ENCODE results near the gene WNK4.
"Not testable (repeated sequence)": the region's sequence is repeated elsewhere in the genome, so short reads cannot be mapped to it uniquely, and the experiment has no call there.

The WNK4 gene

DNA sequence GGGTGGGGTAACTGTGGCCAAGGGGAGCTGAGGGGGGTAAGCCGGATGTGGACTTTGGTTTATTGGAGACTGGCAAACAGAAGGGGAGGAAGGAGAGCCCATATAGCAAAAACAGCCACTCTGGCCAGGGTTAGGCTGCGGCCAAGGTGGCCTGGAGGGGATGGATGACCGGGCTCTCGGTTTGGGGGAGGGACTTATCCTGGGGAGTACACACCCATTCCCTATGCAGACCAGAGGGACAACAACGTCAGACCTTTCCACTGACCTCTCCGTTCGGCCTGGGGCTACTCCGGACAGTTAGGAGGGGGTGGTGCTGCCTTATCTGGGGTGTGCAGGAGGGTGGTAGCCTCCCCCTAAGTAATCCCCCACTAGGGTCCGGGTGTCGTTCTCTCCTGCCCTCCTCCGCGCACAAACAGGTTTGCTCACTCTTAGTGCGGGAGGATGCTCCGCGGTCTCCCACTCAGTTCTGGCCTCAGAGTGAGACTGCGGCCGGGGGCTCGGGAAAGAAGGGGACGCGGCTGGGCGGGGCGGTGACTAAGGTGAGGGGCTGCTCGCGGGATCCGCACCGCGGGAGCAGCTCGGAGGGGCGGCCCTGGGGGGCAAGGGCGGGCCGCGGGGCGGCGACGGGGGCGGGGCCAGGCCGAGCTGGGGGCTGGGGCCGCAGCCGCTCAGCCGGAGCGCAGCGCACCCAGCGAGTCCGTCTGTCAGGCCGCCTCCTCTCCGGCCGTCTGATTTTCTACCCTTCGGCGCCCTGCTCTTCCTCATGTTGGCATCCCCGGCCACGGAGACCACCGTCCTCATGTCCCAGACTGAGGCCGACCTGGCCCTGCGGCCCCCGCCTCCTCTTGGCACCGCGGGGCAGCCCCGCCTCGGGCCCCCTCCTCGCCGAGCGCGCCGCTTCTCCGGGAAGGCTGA lies at the start of gene WNK4:
WNK4 (plus strand) TSS at position 675 of the 915 bp plus-strand sequence; CDS start at position 764, 89 bp downstream.
- Mint-ChIP-seq H3K27me3 (ENCODE audit: low read depth) (peaks cover 52% of the 10 kb centered on the region), H3K9me3 (no peaks in the 10 kb centered on the region), H3K27ac (no peak within 1 kb of the TSS), H3K4me3 (no peak within 1 kb of the TSS), H3K4me1 (ENCODE audit: low read depth) (peaks cover 12% of the 10 kb centered on the region), H3K36me3 (ENCODE audit: low read depth) (peaks cover 37% of the 10 kb centered on the region)

DNA sequence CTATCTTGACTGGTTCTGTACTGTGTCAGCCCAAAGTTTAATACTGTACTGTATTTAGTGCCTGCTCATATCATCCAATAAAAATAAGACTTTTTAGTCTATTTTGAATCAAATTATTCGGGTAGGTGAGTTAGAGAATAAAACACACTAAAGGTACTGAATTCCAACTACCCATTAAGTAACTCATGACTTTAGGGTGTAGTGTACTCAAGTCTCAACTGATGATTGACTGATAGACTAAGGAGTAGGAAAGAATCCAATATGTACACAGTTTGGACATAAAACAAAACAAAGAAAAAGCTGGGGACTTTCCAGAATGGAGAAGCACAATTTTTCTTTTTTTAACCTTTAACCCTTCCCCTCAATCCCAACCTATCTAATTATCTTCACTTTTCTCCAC lies 39.7 kb upstream of the WNK4 start:
- Mint-ChIP-seq H3K27me3 (ENCODE audit: low read depth) (peaks cover 8% of the 10 kb centered on the region), H3K27ac (no peak overlapping the region), H3K4me3 (no peak overlapping the region), H3K4me1 (ENCODE audit: low read depth) (peaks cover 16% of the 10 kb centered on the region), H3K9me3 (no peaks in the 10 kb centered on the region), H3K36me3 (ENCODE audit: low read depth) (peaks cover 4% of the 10 kb centered on the region)

DNA sequence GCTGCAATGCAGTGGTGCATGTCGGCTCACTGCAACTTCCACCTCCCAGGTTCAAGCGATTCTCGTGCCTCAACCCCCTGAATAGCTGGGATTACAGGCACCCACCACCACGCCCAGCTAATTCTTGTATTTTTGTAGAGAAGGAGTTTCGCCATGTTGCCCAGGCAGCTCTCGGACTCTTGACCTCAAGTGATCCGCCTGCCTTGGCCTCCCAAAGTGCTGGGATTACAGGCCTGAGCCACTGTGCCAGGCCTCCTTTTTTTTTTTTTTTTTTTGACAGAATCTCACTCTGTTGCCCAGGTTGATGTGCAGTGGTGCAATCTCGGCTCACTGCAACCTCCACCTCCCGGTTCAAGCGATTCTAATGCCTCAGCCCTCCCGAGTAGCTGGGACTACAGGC lies 37.5 kb upstream of the WNK4 start:
- not testable (repeated sequence) for H3K4me3 Mint-ChIP-seq

DNA sequence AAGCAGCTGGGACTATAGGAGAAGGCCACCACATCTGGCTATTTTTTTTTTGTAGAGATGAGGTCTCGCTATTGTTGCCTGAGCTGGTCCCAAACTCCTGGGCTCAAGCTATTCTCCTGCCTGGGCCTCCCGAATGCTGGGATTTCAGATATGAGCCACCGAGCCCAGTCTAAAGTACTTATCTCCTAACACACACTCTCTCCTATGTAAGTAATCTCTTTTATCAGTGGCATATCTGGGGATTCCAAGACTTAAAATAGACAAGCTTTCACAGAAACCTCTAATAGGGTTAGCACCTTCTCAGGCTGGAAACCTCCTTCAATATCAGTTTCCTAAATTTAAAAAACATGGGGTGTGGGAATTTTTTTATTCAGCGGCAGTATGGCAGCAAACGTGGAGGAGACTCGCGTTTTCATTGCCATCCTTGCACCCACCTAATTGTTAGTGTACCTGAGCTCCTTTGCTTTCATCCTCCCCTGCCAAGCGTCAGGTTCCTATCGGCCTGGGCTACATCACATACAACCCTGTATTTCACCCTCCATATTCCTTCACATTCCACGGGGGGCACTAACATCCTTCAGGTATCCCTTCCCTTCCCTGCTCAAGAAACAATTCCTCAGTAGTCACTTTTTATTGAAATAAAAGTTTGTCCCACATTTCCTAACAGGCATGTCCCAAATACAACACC lies 36.7 kb upstream of the WNK4 start:
- Mint-ChIP-seq H3K4me3 (peak overlapping the region; percentile 98), H3K27ac (peak overlapping the region; percentile 95), H3K9me3 (no peaks in the 10 kb centered on the region)

More for the DNA sequence above, 37.5 kb upstream of the WNK4 start:
- H3K27ac Mint-ChIP-seq; H3K9me3 Mint-ChIP-seq; H3K36me3 Mint-ChIP-seq (ENCODE audit: low read depth): not testable (repeated sequence)
- peaks cover 25% of the 10 kb centered on the region for H3K27me3 Mint-ChIP-seq (ENCODE audit: low read depth)
- H3K4me1 Mint-ChIP-seq (ENCODE audit: low read depth) = peaks cover 16% of the 10 kb centered on the region

DNA sequence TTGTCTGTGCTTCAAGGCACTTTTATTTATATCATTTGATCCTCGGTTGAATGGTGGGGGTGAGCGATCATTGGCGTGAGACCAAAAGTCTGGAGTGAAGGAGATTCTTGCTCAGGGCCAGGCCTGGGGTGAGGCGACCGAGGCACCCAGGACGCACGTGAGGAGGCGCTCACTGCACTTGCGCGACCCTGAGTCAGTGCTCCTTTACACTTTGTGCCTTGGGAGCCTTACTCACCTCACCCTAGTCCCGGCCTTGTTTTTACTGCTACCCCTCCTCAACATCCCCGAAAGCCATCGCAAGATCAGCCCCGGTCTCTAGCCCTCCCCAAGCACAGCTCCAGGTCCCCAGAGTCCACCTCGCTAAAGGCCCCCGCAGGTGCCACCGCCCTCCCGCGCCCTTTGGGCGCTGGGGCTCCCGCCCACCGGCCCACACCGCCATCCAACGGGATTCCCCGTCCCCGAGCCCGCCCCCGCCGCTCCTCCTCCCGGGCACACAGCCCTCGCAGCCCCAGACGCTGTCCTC lies 36.1 kb upstream of the WNK4 start:
- Mint-ChIP-seq H3K4me1 (ENCODE audit: low read depth) (peaks cover 16% of the 10 kb centered on the region), H3K4me3 (peak overlapping the region; percentile 98), H3K27ac (peak overlapping the region; percentile 95), H3K27me3 (ENCODE audit: low read depth) (peaks cover 40% of the 10 kb centered on the region), H3K36me3 (ENCODE audit: low read depth) (peaks cover 4% of the 10 kb centered on the region), H3K9me3 (no peaks in the 10 kb centered on the region)

More for the DNA sequence above, 36.7 kb upstream of the WNK4 start:
- Mint-ChIP-seq H3K27me3 (ENCODE audit: low read depth) (peaks cover 34% of the 10 kb centered on the region), H3K4me1 (ENCODE audit: low read depth) (peaks cover 16% of the 10 kb centered on the region), H3K36me3 (ENCODE audit: low read depth) (peaks cover 4% of the 10 kb centered on the region)

DNA sequence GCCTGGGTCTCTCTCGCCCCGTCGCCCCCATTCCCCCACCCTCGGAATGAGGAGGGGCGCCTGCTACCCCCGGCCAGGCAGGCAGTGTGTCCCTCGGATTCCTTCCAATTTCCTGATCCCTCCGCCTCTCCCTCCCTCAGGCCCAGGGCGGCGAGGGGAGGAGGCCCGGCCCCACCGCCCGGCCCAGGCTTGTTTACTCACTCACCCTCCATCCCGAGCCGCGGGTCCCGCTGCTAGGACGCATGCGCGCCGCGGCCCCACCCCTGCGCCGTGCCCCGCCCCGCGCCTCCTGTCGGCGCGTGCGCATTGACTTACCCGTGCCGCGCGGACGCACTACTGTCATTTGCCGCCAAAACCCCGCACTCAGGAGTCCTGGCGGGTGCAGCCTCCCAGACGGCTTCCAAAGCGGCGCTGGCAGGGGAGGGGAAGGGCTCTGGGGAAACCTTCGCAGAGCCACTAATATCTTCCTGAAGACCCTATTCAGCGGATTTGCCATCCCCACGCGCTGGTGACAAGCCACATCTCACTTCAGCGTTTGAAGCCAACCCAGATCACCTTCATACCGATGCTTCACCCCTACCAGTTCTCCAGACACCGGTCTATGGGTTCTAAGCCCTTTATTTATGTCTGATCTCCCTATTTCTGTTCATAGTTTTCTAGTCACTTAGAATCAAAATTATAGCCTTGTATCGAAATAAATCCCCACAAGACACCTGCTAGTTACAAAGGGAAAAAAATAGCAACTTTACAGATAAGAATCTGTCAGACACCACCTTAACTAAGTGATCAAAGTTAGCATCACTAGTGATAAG lies 35.4 kb upstream of the WNK4 start, which contains the start of gene EZH1:
EZH1 (minus strand) TSS at position 235 of the 812 bp plus-strand sequence. CDS start 16,099 bp downstream, outside the sequence.
- Mint-ChIP-seq H3K4me1 (ENCODE audit: low read depth) (peaks cover 16% of the 10 kb centered on the region), H3K27ac (peak within 1 kb of the TSS; percentile 95), H3K27me3 (ENCODE audit: low read depth) (peaks cover 41% of the 10 kb centered on the region), H3K36me3 (ENCODE audit: low read depth) (peaks cover 4% of the 10 kb centered on the region), H3K9me3 (no peaks in the 10 kb centered on the region), H3K4me3 (peak within 1 kb of the TSS; percentile 98)

DNA sequence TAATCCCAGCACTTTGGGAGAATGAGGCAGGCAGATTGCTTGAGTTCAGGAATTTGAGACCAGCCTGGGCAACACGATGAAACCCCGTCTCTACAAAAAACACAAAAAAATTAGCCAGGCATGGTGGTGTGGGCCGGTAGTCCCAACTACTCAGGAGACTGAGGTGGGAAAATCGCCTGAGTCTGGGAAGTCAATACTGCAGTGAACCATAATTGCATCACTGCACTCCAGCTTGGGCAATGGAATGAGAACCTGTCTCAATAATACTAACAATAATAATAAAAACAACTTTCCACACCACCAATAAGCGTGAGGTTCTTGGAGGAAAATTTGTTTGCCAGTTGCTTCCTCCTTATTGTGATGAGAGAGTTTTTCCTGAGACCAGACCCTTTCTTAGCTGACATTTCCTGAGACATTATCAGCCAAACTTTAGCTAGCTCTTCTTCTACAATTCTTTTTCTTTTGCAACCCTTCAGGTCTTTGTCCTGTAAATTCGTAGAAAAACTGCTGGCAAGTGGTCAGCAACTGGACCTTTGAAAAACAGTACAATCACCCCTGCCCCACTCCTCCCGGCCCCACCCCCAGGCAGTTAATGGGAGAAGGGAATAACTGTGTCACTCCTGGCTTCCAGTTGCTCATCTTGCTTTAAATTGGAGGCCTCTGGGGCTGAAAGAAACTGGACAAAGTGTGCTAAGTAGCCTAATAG lies 32.1 kb upstream of the WNK4 start:
- H3K4me1 Mint-ChIP-seq (ENCODE audit: low read depth) = peaks cover 15% of the 10 kb centered on the region
- H3K36me3 Mint-ChIP-seq (ENCODE audit: low read depth) = peaks cover 4% of the 10 kb centered on the region
- H3K27me3 Mint-ChIP-seq (ENCODE audit: low read depth) = peaks cover 58% of the 10 kb centered on the region
- no peaks in the 10 kb centered on the region for H3K9me3 Mint-ChIP-seq
- no peak overlapping the region for H3K27ac Mint-ChIP-seq
- no peak overlapping the region for H3K4me3 Mint-ChIP-seq

DNA sequence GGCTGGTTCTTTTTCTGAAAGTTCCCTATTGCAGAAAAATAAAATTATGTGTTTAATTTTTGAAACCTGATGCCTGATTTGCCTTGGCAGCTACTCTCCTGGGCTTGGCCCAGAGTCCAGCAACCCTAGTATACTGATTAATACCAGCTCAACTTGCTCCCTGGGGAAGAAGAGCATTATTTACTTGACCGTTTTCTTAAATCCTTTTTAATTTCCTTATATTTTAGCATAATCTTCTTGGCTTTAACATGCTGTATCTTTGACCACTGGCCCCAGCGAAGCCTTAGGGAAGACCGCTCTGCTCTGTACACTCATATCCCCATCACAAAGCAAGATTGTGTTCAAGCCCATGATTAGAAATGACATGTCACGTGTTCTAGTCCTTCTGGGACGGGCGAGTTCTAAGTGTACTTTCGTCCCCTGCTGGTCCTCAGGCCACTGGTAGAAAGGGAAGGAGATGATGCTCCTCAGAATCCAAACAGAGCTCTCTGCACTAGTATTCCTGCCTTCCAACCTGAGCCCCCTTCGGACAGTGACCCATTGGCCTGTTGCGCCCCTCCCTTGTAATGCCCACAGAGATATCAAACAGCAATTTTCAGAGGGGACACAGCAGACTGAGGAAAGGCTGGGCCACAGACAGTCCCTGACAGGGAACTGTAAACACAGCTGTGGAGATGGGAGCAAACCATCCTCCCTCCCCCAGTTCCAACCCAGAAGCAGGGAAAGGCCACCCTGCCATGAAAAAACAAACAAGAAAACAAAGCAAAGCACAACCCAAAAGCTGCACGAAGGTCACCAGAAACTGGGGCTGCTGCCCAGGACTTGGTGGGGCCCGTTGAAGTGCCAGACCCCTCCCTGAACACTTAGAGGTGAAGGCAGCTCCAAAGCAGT lies 31.3 kb upstream of the WNK4 start:
- H3K9me3 Mint-ChIP-seq = no peaks in the 10 kb centered on the region
- no peak overlapping the region for H3K4me3 Mint-ChIP-seq
- H3K27me3 Mint-ChIP-seq (ENCODE audit: low read depth) = peaks cover 62% of the 10 kb centered on the region

DNA sequence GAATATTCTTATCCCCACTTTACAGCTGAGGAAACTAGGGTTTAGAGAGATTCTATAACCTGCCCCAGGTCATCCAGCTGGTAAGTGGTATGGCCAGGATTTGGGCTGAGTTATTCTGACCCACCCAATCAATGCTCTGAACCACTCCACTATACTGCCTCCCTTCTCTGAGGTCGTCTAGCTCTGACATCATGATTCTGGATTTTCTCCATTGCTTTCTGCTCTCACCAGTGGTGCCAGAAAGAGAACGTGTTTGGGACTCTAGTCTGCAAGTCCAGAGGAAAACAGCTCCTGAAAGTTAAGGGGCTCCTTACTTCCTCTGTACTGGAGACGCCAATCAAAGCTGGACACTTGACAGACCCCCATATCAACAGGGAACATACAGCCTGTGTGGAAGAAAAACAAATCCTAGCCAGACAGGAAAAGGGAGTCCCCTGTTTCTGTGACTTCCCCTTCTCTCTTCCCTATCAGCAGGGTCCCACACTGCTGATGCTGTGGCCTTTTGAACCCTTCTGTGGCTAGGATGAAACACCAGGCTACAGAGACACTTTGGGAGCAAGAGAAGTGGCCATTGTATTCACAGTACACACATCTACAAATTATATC lies 29.6 kb upstream of the WNK4 start:
- Mint-ChIP-seq H3K4me3 (no peak overlapping the region), H3K27ac (no peak overlapping the region), H3K36me3 (ENCODE audit: low read depth) (no peaks in the 10 kb centered on the region), H3K27me3 (ENCODE audit: low read depth) (peaks cover 66% of the 10 kb centered on the region), H3K4me1 (ENCODE audit: low read depth) (no peaks in the 10 kb centered on the region), H3K9me3 (no peaks in the 10 kb centered on the region)

More for the DNA sequence above, 31.3 kb upstream of the WNK4 start:
- Mint-ChIP-seq H3K27ac (no peak overlapping the region), H3K36me3 (ENCODE audit: low read depth) (peaks cover 4% of the 10 kb centered on the region), H3K4me1 (ENCODE audit: low read depth) (peaks cover 8% of the 10 kb centered on the region)

DNA sequence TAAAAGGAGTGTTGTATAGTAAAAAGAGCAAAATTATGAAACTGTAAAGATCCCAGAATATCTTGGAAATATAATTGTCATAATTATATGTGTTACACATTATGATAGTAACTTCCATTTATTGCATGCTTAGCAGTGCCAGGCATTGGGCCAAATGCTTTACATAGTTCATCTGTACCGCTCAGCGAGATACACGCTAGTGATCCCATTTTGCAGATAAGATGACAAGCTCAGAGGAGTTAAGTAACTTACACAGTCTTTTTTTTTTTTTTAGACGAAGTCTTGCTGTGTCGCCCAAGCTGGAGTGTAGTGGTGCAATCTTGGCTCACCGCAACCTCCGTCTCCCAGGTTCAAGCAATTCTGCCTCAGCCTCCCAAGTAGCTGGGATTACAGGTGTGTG lies 28.8 kb upstream of the WNK4 start:
- peaks cover 64% of the 10 kb centered on the region for H3K27me3 Mint-ChIP-seq (ENCODE audit: low read depth)
- H3K36me3 Mint-ChIP-seq (ENCODE audit: low read depth) = no peaks in the 10 kb centered on the region
- no peak overlapping the region for H3K27ac Mint-ChIP-seq
- no peaks in the 10 kb centered on the region for H3K4me1 Mint-ChIP-seq (ENCODE audit: low read depth)
- no peaks in the 10 kb centered on the region for H3K9me3 Mint-ChIP-seq
- H3K4me3 Mint-ChIP-seq = no peak overlapping the region

DNA sequence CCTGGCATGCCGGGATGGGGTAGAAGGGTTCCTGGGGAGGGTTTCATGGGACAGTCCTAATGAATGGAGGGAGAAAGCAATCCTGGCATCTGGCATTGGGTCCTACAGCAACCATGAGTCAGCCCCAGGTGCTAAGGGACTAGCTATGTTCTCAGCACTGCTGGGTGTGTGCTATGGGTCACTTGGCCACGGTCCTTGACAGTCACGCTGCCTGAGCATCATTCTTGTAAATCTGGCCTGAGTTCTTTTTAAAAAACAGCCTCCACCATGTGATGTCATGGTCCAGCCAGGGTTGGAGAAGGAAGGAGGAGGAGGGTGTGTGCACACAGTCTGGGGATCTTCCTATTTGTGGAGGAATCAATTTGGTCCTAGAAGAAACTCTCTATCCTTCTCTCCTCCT lies 25.6 kb upstream of the WNK4 start:
- Mint-ChIP-seq H3K4me3 (no peak overlapping the region), H3K27me3 (ENCODE audit: low read depth) (peaks cover 63% of the 10 kb centered on the region), H3K4me1 (ENCODE audit: low read depth) (no peaks in the 10 kb centered on the region), H3K9me3 (no peaks in the 10 kb centered on the region), H3K27ac (no peak overlapping the region), H3K36me3 (ENCODE audit: low read depth) (no peaks in the 10 kb centered on the region)

DNA sequence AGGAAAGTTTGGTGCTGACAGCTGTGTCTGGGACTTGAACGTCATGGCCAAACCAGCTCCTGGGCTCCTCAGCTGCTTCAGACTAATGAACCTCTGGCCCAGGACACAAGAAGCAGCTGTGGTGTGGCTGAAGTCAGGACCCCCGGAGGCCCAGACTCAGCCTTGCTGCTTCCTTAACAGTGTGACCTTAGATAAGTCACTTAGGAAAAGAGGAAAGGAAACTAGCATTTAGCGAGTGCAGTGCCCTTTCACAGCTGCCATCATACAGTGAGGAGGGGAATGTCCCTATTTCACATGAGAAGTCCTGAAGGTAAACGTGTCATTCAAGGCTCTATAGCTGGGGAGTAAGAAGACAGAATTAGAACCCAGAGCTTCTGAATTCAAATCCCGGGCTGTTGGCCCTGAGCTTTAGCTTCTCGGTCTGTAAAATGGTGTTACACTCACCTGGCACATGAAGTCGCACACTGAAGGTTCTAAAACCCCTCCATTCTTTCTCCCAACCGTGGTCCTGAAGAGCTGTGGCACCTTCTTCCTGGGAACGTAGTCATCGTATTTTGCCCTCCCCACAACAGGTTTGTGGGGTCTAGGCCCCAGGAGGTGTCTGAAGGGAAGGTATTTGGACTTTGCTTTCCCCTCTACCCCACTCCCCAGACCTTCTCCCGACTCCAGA lies 20.3 kb upstream of the WNK4 start:
- no peak overlapping the region for H3K27ac Mint-ChIP-seq
- H3K9me3 Mint-ChIP-seq = no peaks in the 10 kb centered on the region
- H3K36me3 Mint-ChIP-seq (ENCODE audit: low read depth) = no peaks in the 10 kb centered on the region
- peak overlapping the region; percentile 31 for H3K4me3 Mint-ChIP-seq
- peaks cover 3% of the 10 kb centered on the region for H3K4me1 Mint-ChIP-seq (ENCODE audit: low read depth)
- H3K27me3 Mint-ChIP-seq (ENCODE audit: low read depth) = peaks cover 66% of the 10 kb centered on the region

Data from T-helper 1 cell treated with Interleukin-12 subunit alpha and Interleukin-12 subunit beta and Interleukin-4 antibody, amounts not matched to agents 30 μg/mL and 1 μg/mL, for 36 hours (primary cell).